Lower leg skin (tissue), 4 donors: Measurements from ENCODE around the gene SORCS2. TPM values are rescaled to one million over a fixed set of nuclear protein-coding genes. Genes with fewer than 3 reads are reported as not detected.

Experiments
- DNase-seq, 2 donors: peaks; one replicate each; pipeline ENCODE4 v3.0.0-alpha.2; 2019; ENCODE audit warnings: low spot score in 2 of 2
- H3K4me3 ChIP-seq: fragments of 200-600 bp; sonication (generic); 2 replicates; pipeline ENCODE4 v1.5.1; 2017; ENCODE audit warnings: mild to moderate bottlenecking, low read depth; ENCODE audit not compliant: poor library complexity, severe bottlenecking
- POLR2A ChIP-seq, 2 donors: fragments of 450-650 bp; IDR thresholded peaks; one replicate each; pipeline ENCODE4 v1.6.1; 2016 to 2017; ENCODE audit warnings: antibody characterized with exemption in 2 of 2, mild to moderate bottlenecking in 1 of 2, moderate library complexity in 1 of 2
- WGBS, 2 donors: methylation state at CpG; one replicate each; pipeline ENCODE4 v1.1.5; 2018; 5-methylcytosine and 5-hydroxymethylcytosine counted together
- intact Hi-C: fragments of 100-400 bp; cut with DNase I; formaldehyde crosslinking; loops from one replicate; pipeline ENCODE4 v1.15.0; 2023; ENCODE audit warnings: low total_unique reads
- total RNA-seq, 4 donors: library from RNA; depleted of rRNA; stranded (reverse); fragments of >200 nt; gene quantifications; one replicate each; pipeline ENCODE4 v1.1.0, GENCODE V29; 2016
- TF ChIP-seq, protein P1 (sequence below), 3 donors: fragments of 450-650 bp; IDR thresholded peaks; one replicate each; pipeline ENCODE4 v1.5.1; 2016; ENCODE audit warnings: antibody characterized with exemption in 3 of 3, mild to moderate bottlenecking in 3 of 3, moderate library complexity in 2 of 3

SORCS2 gene
- total RNA-seq, 4 donors from 2014 or later, result 1.1 to 6.4 (median 1.5) TPM

DNA sequence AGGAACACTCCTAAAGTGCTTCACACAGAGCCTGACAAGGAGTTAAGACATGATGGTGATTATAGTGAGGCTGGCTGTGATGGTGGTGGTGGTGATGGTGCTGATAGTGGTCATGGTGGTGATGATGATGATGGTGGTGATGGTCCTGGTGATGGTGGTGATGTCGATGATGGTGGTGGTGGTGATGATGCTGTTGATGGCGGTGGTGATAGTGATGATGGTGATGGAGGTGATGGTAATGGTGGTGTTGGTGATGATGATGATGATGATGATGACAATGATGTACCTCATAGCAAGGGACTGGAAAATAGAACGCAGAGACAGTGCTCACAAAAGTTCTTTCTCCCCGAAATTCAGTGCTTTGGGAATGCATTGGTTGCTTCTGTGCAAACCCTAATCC is 276.7 kb downstream of the SORCS2 start:
- no peak for DNase-seq
- TF ChIP-seq, protein P1, sequence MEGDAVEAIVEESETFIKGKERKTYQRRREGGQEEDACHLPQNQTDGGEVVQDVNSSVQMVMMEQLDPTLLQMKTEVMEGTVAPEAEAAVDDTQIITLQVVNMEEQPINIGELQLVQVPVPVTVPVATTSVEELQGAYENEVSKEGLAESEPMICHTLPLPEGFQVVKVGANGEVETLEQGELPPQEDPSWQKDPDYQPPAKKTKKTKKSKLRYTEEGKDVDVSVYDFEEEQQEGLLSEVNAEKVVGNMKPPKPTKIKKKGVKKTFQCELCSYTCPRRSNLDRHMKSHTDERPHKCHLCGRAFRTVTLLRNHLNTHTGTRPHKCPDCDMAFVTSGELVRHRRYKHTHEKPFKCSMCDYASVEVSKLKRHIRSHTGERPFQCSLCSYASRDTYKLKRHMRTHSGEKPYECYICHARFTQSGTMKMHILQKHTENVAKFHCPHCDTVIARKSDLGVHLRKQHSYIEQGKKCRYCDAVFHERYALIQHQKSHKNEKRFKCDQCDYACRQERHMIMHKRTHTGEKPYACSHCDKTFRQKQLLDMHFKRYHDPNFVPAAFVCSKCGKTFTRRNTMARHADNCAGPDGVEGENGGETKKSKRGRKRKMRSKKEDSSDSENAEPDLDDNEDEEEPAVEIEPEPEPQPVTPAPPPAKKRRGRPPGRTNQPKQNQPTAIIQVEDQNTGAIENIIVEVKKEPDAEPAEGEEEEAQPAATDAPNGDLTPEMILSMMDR (IDR thresholded peaks at IDR 0.05), result no peak
- TF ChIP-seq POLR2A (IDR thresholded peaks at IDR 0.05), result no peak
- intact Hi-C loops, result no loop called here
- no peak overlapping the region for H3K4me3 ChIP-seq
- 85 to 88% methylated on average over 4 of the region's 4 CpGs for WGBS, 2 donors

DNA sequence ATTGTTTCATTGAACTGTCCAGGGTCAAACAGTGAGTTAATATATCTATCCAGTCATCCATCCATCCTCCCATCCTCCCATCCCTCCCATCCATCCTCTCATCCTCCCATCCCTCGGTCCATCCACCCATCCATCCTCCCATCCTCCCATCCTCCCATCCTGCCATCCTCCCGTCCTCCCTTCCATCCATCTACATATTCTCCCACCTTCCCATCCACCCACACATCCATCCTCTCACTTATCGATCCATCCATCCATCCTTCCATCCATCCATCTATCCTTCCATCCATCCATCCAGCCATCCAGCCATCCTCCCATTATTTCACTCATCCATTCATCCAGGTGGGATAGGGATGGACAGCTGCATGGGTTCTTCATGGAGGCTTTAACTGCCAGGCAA is 277.8 kb downstream of the SORCS2 start:
- 89 to 91% methylated on average over 3 of the region's 3 CpGs for WGBS, 2 donors
- DNase-seq, result no peak
- intact Hi-C loops, result no loop called here
- no peak for TF ChIP-seq POLR2A (IDR thresholded peaks at IDR 0.05)
- TF ChIP-seq, protein P1 (IDR thresholded peaks at IDR 0.05), result no peak
- H3K4me3 ChIP-seq, result no peak overlapping the region

DNA sequence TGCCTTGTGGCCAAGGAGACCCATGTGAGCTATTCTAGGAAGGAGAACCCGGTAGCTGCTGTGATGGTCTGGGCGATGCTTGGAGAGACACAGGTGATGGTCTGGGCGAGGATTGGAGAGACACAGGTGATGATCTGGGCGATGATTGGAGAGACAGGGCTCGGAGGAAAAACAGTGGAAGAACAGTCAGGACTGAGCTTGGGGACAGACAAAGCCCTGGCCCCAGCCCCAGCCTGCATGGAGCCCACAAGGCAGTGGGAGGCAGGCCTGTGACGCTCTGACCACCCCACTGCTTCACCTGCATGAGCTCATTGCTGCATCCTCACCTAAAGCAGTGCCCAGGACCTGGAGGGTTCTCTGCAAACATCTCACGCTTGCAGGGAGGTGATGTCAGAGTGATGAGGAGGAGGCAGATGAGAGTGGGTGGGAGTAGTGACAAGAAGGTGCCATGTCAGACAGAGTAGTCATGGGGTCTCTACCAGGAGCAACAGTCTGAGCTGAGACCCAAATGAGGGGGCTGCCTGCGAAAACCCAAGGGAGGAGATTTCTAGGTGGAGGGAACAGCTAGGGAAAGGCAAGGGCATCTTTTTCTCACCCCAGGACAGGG is 278.3 kb downstream of the SORCS2 start:
- no peak for TF ChIP-seq POLR2A (IDR thresholded peaks at IDR 0.05)
- TF ChIP-seq, protein P1 (IDR thresholded peaks at IDR 0.05), result no peak
- intact Hi-C loops, result no loop called here
- 86 to 87% methylated on average over 8 of the region's 8 CpGs for WGBS, 2 donors

DNA sequence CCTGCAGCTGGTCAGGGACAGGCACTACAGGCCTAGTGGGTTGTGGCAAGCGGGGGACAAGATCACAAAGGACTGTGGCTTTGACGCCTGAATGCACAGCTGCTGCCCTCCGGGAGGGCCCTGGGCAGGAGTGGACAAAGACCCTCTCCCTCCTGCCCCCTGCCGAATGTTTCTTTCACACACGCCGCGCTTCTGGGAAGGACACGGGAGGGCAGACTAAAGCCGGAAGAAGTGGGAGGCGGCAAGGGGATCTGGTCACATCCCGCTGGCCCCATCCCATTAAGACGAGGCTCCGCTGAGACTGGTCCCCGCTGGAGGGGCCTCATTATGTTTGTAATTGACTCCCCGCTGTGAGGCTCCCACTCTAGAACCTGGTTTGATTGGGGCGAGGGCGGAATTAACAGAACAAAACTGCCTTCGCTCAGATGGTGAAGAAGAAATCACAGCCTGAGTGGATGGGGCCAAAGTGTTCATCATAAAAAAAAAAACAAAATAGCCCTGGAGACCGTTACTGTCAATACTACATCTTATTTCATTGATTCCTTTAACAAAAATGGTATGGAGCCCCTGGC is 280.2 kb downstream of the SORCS2 start:
- 76% methylated on average over 19 of the region's 19 CpGs for WGBS, 2 donors
- TF ChIP-seq, protein P1 (IDR thresholded peaks at IDR 0.05), result no peak
- no peak for TF ChIP-seq POLR2A (IDR thresholded peaks at IDR 0.05)
- DNase-seq, result no peak
- H3K4me3 ChIP-seq, result no peak overlapping the region
- intact Hi-C loops, result no loop called here

More for the DNA sequence above, 278.3 kb downstream of the SORCS2 start:
- DNase-seq, result no peak
- no peak overlapping the region for H3K4me3 ChIP-seq

DNA sequence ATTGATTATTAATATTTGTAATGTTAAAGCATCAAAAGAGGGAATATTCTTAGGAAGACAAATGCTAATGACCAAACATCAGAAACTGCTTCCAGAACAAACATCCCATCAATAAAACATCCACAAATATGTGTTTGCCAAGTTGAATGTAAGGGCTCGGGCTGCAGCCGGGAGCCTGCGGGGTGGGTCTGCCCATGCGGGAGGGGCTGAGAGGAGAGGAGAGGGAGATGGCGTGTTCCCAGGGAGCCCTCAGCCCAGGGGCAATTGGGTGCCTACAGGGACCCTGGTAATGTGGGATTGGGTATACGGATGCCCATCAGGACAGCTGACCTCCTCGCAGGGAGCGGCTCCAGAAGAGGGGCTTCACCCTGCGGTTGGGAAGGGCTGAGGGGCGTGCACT is 280.7 kb downstream of the SORCS2 start:
- no peak overlapping the region for H3K4me3 ChIP-seq
- TF ChIP-seq, protein P1 (IDR thresholded peaks at IDR 0.05), result no peak
- TF ChIP-seq POLR2A (IDR thresholded peaks at IDR 0.05), result no peak
- intact Hi-C loops, result no loop called here
- 68 to 70% methylated on average over 10 of the region's 10 CpGs for WGBS, 2 donors
- no peak for DNase-seq

DNA sequence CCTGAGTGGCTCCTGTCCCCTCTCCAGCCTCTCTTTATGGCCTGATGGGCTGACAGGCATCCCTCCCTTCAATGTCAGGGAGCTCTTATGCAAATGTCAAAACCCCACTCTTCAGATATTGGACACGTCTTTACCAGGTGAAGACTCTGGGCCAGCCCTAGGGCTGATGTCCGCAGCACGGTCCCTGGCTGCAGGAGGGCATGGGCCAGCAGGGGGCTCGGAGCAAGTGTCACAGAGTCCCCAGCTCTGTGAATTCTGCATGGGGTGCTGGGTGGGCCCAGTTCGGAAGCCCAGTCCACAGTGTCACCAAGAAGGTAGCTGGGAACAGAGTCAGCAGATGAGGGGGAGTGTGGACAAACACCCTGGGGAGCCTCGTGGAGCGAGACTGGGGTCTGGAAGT is 282.0 kb downstream of the SORCS2 start:
- no peak for TF ChIP-seq POLR2A (IDR thresholded peaks at IDR 0.05)
- TF ChIP-seq, protein P1 (IDR thresholded peaks at IDR 0.05), result no peak
- 73 to 83% methylated on average over 4 to 7 of the region's 7 CpGs for WGBS, 2 donors
- intact Hi-C loops, result no loop called here
- H3K4me3 ChIP-seq, result no peak overlapping the region
- no peak for DNase-seq
